ENCODE results near the gene NFE2.
"Not testable (repeated sequence)": the region's sequence is repeated elsewhere in the genome, so short reads cannot be mapped to it uniquely, and the experiment has no call there.

NFE2 gene

GRCh38 chr12:54300732-54301427 lies at the start of gene NFE2:
NFE2 (minus strand) TSS chr12:54301015; CDS start chr12:54295248, 5,767 bp downstream.
- DNase-seq (ENCODE audit: low spot score), result peak; percentile 69

GRCh38 chr12:54349679-54350078 lies 48.9 kb upstream of the NFE2 start:
- DNase-seq (ENCODE audit: low spot score), result no peak

DNA sequence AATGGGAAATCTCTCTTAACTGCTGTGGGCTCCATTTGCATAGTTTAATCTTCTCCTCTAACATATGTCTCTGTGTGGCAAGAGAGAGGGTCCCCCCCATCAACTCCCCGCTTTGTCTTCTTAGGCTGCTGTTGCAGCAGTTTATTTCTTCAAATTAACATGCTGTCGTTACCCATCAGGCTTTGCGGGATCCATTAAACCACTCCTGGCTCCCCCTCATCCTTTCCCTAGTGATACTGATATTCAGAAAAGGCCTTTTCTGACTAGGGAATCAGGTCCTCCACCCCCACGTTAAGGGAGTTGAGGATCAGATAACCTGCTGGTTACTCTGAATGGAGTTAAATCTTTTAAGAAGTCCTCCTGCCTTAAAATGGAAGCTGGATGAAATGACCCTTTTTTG lies 48.2 kb upstream of the NFE2 start:
- no peak for DNase-seq (ENCODE audit: low spot score)

DNA sequence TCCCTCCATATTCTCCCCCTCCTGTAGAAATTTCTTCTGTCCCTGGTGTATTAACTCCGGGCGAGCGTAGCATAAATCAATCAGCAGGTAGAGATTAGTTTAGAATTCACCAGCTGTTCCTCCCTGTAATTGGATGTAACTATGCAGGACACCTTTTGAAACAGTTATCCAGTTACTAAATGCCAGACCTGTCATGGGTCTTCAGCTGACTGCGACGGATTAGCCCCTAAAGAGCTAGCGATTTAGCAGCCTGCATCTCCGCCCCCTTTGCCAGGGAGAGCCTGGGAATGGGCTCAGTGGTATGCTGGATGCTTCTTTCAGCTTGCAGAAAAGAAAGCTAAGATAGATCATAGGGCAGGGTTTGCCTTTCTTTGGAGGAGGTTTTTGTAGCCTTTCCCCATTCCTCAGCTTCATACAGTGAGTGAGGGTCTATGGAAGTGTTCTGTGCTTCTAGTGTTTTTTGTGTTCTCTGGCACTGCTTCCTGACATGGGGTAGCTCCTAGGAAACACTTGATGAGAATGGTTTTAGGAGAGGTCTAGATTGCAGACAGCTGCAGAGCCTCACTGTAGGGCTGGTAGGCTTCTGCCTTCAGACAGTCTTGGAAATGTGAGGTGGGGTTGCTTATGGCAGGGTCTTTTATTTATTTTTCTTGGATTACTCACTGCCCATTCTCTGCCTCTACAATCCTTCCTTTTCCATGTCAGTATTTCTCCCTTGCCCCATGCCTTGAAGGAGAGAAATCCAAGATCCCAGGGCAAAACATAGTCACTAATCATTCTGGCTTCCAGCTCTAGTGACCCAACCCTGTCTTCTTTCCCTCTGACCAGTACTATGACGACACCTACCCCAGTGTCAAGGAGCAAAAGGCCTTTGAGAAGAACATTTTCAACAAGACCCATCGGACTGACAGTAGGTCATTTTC lies 40.8 kb upstream of the NFE2 start:
- DNase-seq (ENCODE audit: low spot score), result no peak

DNA sequence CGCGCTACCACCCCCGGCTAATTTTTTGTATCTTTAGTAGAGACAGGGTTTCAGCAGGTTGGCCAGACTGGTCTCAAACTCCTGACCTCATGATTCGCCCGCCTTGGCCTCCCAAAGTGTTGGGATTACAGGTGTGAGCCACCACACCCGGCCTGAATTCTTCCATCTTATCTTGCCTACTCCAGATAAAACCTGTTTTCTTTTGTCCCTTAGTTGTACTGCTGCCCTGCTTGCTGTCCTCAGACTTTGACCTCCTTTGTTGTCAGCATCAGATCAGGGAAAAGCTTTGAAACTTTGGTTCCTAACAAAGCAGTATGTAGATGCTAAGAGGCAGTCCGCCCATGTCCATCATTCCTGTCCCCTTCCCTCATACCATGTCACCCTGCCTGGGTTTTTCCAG lies 40.0 kb upstream of the NFE2 start:
- DNase-seq (ENCODE audit: low spot score), result no peak

GRCh38 chr12:54338698-54339296 lies 38.0 kb upstream of the NFE2 start:
- DNase-seq (ENCODE audit: low spot score), result no peak

DNA sequence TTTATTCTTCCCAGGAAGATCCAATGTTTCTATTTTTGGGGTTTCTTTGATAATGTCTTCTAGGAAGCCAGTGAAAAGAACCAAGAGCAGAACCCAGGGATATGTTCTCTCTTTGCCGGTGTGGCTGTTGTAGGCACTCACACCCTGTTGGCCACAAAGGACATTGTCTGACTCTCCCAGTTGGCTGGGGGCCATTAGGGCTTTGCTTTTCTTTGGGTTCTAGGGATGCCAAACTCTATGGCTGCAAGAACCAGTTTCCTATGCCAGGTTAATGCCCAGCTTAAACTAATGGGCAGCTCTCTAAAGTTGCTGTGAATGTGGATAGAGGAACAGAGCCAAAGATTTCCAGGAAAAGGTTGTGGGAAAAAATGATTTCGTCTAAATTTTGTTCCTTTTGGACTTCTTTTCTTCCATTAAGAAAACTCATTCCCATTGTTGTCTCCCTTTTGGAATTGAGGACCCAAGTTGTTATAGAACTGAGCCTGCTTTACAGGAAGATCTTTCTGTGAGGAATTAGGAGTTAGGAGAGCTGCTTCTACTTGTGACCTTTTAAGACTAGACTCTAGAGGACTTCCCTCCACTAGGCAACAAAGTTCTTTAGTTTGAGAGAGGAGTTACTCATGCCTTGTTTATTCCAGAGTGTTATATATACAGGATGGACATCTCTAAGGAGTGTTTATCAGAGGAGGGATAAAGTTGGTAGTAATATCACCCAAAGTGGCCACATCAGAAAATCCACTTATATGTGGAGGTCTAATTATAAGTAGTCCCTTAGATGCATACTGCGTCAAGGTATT lies 37.2 kb upstream of the NFE2 start:
- DNase-seq (ENCODE audit: low spot score), result no peak

GRCh38 chr12:54337280-54337842 lies 36.5 kb upstream of the NFE2 start:
- DNase-seq (ENCODE audit: low spot score), result no peak

- no peak for DNase-seq (ENCODE audit: low spot score)
Measured at GRCh38 chr12:54333420-54334034, 32.7 kb upstream of the NFE2 start.

DNA sequence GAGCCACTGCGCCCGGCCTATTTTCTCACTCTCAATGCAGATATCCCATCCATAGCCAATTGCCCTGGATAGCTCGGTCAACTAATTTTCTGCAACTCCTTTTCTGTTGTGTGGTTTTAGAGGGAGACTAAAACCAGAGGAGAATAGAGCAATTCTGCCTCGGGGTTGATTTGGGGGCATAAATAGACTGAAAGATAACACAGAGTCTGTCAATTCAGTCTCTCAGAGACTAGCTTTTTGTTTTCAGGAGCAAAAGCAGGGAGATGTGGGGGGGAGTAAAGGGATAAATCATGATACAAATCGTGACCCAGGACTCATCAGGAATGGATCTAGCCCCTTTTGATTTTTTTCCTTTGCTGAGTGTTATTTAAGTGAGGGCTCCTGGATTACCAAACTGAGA lies 30.6 kb upstream of the NFE2 start:
- DNase-seq (ENCODE audit: low spot score), result no peak

DNA sequence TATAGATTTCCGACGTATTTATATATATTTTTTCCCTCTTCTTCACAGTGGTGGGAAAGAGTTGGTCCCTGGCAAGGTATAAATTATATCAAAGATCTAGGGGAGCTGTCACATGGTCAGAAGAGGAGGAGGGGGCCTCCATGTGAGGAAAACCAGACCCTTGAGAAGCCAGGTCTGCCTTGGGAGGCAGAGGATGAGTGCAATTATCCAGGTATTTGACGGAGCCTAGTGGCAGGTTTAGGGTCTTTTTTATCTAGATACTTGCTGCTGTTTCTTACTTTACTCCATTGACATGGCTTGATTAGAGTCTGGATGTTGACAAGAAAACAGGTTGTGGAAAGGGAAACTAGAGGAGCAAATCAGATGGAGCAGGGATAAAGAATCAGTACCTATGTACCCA lies 29.6 kb upstream of the NFE2 start:
- DNase-seq (ENCODE audit: low spot score), result no peak

DNA sequence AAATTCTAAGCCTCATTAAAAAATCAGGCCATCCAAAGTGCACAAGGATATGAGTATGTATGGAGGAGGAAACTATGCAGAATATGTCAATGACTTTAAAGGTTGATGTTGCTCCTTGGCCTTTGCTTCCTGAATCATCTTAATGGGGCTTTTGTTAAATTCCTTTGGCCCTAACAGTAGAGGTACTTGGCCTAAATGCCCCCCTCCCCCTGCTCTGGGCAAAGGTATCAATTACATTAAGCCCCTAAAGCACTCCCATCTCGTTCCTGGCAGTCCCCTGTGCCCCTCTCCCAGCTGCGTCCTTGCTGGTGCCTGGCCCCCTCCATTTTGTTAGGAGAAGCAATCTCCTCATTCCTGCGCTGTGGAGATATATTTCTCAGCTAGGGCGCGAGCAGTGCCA lies 28.9 kb upstream of the NFE2 start:
- no peak for DNase-seq (ENCODE audit: low spot score)

DNA sequence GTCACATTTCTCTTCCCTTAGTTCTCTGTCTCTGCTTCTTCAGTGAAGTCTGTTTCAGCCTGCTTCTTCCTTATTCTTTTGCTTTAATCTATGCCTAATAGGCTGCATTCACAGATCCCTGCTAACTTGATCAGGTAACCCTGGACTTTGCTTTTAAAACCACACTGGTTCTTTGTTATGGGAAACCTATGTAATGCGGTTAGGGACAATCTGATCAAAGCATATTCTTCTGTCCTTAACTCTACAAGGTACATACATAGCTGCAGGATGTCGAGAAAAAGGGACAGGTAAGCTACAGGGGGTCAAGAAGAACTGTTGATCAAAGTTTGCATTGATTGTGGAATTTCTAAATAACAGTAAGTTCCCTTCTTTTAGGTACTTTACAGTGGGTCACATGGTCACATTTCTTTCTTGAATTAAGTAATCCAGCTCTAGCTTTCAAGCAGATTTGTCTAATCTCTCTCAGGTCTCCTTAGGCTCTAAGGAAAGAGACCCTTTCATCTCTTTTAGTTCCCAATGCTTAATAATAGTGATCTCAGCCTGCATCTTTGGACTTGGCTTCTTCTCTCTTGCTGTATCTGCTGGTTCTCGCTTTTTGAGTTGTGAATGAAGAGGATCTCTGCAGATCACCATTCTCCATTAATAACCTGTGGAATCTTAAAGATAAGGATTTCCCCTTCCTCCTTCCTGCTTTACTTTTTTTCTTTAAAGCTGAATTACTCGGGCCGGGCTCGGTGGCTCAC lies 28.0 kb upstream of the NFE2 start:
- DNase-seq (ENCODE audit: low spot score), result no peak

DNA sequence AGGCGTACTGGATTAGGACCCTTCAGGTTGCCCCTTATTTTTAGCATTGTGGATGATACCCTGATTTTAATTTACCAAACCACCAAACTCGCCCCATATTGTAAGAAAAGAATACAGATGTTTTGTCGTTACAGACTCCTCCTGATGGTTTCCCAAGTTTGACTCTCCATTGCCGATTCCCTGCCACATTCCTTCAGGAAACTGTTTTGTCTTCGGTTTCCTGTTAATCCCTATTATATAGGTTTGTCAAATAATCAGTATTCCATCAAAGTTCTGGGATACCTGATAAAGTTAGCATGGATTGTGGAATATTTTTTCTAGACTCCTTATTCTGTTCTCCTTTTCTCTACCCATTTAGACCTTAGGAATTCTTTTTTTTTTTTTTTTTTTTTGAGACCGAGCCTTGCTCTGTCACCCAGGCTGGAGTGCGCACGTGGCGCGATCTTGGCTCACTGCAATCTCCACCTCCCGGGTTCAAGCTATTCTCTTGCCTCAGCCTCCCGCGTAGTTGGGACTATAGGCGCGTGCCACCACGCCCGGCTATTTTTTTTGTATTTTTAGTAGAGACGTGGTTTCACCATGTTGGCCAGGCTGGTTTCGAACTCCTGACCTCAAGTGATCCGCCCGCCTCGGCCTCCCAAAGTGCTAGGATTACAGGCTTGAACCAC lies 24.8 kb upstream of the NFE2 start:
- not testable (repeated sequence) for DNase-seq (ENCODE audit: low spot score)

DNA sequence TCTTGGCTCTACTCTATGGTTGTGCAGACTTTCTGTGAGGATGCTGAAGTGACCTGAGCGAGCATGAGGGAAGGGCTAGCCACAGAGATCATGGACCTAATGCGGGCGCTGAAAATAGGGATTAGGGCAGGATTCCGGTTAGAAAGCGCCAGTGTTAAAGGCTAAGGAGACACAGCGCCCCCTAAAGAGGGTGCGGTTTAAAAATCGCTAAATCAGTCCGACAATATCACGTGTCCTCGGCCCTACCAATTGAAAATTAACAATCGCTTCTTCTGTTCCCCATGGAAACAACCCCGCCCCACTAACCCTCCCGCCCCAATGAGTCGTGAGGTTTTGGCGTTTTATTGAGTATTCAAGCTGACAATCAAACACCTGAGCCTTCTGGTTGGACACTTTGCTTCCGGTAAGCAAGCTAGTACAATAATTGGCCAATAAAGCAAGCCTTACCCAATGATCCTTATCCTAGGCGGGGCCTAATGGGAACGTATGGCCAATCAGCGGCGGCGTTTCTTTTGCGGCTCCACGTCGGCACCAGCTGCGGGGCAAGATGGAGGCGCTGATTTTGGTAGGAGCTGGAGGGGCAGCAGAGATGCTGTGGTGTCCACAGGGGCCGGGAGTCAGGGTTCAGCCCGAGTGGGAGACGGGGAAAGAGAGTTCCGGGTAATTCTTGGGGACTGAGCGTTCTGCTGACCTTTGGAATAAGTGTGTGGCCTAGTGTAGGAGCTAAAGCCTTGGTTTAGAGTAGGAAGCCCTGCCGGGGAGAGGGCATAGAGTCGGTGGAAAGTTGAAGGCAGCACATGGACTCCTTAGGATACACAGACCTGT lies 24.0 kb upstream of the NFE2 start, which contains the start of gene COPZ1:
TSS of gene COPZ1 (plus strand) at position 515 of the 825 bp plus-strand sequence. CDS start at position 548, 33 bp downstream.
- peak; percentile 91 for DNase-seq (ENCODE audit: low spot score)

- DNase-seq (ENCODE audit: low spot score), result no peak
Measured at GRCh38 chr12:54321363-54321762, 20.5 kb upstream of the NFE2 start.

DNA sequence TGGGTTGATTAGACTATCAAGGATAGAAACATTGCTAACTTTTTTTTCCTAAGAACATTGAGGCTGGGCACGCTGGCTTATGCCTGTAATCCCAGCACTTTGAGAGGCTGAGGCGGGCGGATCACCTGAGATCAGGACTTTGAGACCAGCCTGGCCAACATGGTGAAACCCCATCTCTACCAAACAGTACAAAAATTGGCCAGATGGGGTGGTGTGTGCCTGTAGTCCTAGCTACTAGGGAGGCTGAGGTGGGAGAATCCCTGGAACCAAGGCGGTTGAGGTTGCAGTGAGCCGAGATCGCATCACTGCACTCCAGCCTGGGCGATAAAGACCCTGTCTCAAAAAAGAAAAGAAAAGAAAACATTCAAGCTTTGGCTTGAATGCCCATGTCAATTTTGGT lies 11.5 kb upstream of the NFE2 start:
- DNase-seq (ENCODE audit: low spot score), result not testable (repeated sequence)

DNA sequence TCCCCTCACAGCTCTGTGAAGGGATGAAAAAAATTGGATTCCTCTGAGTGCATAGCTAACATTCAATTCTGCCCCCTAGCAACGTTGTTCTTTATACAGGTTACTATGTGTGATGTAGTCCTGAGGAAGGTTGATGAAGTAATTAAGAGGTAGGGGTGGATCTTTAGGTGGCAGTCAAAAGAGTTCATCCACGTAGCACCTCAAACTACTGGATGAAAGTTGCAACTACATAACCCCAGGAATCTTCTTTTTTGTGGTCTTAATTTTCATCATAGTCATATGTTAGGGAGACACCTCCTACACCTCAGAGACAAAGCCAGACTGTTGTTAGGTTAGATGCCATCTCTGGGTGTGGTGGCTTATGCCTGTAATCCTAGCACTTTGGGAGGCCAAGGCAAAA lies 10.2 kb upstream of the NFE2 start:
- no peak for DNase-seq (ENCODE audit: low spot score)
